Measurements from ENCODE around the gene TSPEAR.

DNA sequence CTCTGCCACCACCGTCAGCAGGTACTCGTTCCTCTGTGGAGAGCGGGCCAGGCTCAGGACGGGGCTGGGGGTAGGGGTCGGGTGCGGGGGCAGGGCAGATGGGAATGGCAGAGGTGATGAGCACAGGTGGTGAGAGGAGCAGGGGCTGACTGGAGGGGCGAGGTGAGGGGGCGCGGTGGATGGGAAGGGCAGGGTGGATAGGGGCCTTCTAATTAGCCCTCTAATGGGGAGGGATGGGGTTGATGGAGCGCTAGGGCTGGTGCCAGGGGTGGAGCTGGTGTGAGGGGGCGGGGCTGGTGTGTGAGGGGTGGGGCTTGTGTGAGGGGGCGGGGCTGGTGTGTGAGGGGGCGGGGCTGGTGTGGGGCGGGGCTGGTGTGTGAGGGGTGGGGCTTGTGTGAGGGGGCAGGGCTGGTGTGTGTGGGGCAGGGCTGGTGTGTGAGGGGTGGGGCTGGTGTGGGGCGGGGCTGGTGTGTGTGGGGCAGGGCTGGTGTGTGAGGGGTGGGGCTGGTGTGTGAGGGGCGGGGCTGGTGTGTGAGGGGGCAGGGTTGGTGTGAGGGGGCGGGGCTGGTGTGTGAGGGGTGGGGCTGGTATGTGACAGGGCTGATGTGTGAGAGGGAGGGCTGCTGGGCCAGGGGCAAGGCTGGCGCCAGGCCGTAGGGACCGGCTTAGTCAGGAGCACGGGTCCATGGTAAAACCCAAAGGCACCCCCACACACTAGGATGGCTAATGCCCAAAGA lies 177.3 kb downstream of the TSPEAR start:
- no peak for TF ChIP-seq FOXP2 (optimal IDR thresholded peaks at IDR 0.05; ENCODE audit: borderline replicate concordance, extremely low read depth, extremely low read length, insufficient read depth)
- no peak for TF ChIP-seq REST (IDR thresholded peaks at IDR 0.05; ENCODE audit: insufficient read depth in 1 of 2, low read depth in 2 of 2, low read length in 2 of 2)
- TF ChIP-seq TAF1 (IDR thresholded peaks at IDR 0.05; ENCODE audit: borderline replicate concordance, insufficient read depth, low read length), result no peak
- no peak for TF ChIP-seq SIN3A (IDR thresholded peaks at IDR 0.05; ENCODE audit: borderline replicate concordance, insufficient read depth, low read length)

Data from PFSK-1 (cell line).